Measurements from ENCODE around the gene DAZAP2.
A peak's percentile ranks its signal among the peaks of the same experiment; 100 is the strongest.
"Not testable (repeated sequence)": the region's sequence is repeated elsewhere in the genome, so short reads cannot be mapped to it uniquely, and the experiment has no call there.

The DAZAP2 gene

GRCh38 chr12:51247523-51248206 is 9.0 kb downstream of the DAZAP2 start:
- DNase-seq (ENCODE audit: low spot score), result no peak

- no peak for DNase-seq (ENCODE audit: low spot score)
Observed at GRCh38 chr12:51253276-51253675, 14.7 kb downstream of the DAZAP2 start.

DNA sequence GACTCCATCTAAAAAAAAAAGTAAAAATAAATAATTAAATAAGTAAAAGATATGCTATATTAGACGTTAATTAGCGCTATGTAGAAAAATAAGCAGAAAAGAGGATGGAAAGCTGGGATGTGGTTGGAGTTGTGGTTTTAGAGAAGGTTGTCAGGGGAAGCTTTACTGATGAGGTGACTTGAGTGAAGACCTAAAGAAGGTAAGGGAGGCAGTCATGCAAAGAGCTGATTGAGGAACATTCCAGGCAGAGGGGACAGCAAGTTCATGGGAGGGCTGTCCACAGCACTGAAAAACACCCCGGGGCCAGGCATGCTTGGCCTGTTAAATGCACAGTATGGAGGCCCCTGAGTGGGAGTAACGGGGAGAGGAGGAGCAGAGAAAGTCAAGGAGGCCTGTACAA is 15.9 kb downstream of the DAZAP2 start:
- DNase-seq (ENCODE audit: low spot score), result no peak

DNA sequence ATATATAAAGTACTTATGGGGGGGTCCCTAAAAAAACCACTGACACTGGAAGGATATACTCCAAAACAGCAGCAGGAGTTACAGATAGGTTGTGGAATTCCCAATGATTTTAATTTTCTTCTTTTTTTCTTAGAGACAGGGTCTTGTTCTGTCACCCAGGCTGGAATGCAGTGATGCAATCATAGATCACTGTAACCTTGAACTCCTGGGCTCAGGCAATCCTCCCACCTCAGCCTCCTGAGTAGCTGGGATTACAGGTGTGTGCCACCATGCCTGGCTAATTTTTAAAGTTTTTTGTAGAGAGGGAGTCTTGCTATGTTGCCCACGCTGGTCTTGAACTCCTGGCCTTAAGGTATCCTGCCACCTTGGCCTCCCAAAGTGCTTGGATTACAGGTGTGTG is 21.0 kb downstream of the DAZAP2 start:
- not testable (repeated sequence) for DNase-seq (ENCODE audit: low spot score)

- DNase-seq (ENCODE audit: low spot score), result no peak
Observed at GRCh38 chr12:51262758-51263177, 24.1 kb downstream of the DAZAP2 start.

- DNase-seq (ENCODE audit: low spot score), result no peak
Observed at GRCh38 chr12:51263341-51263740, 24.7 kb downstream of the DAZAP2 start.

- DNase-seq (ENCODE audit: low spot score), result no peak
Observed at GRCh38 chr12:51264297-51264696, 25.7 kb downstream of the DAZAP2 start.

DNA sequence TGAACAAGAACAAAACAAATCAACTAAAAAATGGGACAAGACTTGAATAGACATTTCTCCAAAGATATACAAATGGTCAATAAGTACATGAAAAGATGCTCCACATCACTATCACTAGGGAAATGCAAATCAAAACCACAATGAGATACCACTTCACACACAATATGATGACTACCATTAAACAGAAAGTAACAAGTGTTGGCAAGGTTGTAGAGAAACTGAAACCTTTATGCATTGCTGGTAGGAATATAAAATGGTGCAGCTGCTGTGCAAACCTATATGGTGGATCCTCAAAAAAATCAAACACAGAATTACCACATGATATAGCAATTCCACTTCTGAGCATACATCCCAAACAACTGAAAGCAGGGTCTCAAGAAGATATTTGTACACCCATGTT is 26.4 kb downstream of the DAZAP2 start:
- no peak for DNase-seq (ENCODE audit: low spot score)

- peak; percentile 36 for DNase-seq (ENCODE audit: low spot score)
Observed at GRCh38 chr12:51269174-51270066, 30.8 kb downstream of the DAZAP2 start.

DNA sequence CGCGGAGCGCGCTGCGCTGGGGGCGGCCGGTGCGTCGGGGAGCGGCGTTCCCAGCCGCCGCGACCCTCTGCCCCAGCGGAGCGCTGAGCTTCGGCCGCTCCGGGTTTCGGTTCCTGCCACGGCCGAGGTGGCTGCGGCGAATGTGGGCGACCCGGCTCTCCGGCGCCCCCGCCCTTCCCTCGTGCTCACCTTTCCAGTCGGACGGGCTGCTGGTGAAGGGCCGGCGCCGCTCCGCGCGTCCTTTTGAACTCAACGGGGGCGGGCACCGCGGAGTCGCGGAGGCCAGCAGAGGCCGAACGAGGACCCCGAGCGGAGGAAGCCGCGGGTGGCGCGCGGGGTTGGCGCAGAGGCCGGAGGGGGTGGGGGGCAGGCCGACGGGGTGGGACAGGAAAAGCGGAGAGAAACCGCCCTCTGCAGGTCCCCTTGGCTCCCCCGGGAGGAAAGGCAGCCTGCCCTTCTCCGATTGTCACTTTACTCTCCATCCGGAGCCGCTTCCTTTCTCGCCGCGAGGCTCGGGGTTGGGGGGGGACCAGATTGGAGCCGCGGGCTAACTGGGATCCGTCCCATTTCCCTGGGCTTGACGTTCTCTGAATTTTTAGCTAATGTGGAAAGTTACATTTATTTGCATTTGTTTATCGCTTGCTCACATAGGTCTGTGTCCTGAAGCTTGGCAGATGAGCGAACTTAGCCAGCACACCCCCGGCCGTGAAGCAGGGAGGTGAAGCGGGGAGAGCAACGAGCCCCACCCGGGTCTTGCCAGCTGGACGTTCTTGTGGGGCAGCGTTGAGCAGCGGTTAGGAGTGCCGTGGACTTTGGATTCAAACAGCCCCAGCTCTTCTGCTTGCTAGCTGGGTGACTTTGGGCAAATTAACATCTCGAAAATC is 31.7 kb downstream of the DAZAP2 start, which contains the start of gene SMAGP:
Gene SMAGP, minus strand, starts transcription at position 349 of the 884 bp plus-strand sequence. CDS start 1,137 bp downstream, outside the sequence.
- DNase-seq (ENCODE audit: low spot score), result peak; percentile 22

DNA sequence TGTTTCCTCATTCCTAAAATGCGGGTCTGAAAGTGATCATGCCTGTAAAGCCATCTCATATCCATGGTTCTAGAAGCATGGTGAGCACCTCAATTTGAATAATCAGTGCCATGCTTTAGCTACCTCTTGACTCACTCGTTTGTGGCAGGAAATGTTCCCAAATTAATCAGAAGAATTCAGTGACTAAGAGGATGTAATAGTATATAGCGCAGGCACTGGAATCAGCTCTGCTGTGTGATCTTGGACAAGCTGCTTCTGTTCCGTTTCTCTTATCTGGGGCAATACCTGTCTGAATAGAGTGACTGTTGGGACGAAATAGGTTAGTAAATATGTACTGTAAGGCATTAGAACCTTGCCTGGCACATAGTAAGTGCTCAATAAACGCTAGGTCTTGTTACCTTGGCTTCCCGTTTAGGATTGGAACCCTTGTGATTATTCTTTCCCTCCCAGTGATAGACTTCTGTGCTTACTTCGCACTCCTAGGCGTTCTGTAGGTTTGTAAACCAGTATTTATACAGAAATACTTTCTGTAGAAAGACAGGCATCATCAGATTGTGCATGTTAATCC is 32.4 kb downstream of the DAZAP2 start:
- DNase-seq (ENCODE audit: low spot score), result no peak

DNA sequence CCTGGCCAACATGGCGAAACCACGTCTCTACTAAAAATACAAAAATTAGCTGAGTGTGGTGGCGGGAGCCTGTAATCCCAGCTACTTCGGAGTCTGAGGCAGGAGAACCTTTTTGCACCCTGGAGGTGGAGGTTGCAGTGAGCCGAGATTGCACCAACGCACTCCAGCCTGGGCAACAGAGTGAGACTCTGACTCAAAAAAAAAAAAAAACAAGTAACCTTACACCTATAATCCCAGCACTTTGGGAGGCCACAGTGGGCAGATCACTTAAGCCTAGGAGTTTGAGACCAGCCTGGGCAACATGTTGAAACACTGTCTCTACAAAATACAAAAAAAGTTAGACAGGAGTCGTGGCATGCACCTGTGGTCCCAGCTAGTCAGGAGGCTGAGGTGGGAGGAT is 34.2 kb downstream of the DAZAP2 start:
- not testable (repeated sequence) for DNase-seq (ENCODE audit: low spot score)

DNA sequence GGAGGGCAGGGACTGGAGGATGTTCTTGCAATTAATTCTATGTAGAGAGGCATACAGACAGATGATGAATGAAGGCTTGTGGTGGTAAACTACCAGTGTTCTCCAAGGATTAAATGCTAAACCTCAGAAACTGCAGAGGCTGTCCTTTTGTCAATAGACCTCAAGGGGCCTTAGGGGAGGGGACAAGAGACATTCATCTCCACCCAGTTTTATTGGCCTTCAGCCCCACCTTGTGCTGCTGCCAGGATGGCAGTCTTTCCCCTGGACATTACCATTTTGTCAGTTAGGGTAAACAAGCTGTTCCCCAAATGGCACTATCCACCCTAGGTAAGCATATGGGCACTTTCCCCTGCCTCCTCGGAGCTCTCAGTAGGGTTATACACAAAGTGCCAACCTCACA is 36.5 kb downstream of the DAZAP2 start:
- no peak for DNase-seq (ENCODE audit: low spot score)

- no peak for DNase-seq (ENCODE audit: low spot score)
Observed at GRCh38 chr12:51281202-51281924, 42.7 kb downstream of the DAZAP2 start.

DNA sequence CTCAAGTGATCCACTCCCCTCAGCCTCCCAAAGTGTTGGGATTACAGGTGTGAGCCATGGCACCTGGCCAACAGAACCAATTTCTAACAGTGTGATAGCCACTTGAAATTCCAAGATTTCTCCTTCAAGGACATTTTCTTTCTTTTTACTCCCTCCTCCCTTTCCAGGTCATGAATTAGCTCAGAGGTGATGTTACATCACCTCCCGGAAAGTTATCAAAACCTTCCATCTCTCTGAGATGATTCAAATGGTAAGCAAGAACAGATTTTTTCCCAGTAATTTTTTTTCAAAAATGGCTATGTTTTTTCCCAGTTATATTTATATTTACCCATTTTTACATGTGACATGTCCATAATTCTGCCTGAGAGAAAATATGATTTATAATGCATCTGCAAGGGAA is 47.2 kb downstream of the DAZAP2 start:
- DNase-seq (ENCODE audit: low spot score), result no peak

GRCh38 chr12:51291603-51292513 is 53.2 kb downstream of the DAZAP2 start:
- peak; percentile 13 for DNase-seq (ENCODE audit: low spot score)
